Activated naive CD8-positive, alpha-beta T cell treated with anti-CD3 and anti-CD28 coated beads, Interleukin-2, amount 10 ng/mL, durations not matched to agents 7 days and 5 days (primary cell): ENCODE results near the gene MT1E. TPM values are rescaled to one million over a fixed set of nuclear protein-coding genes. Genes with fewer than 3 reads are reported as not detected.

Experiments used
- ATAC-seq: fragments of 150-1000 bp; cut with Tn5 transposase; one replicate; pipeline ENCODE4 v1.10.0; 2021; ENCODE audit warnings: low read depth, moderate library complexity
- POLR2A ChIA-PET: fragments of 350-600 bp; sonication (Branson Sonifier 250); formaldehyde crosslinking; loops from one replicate; lab custom pipeline; 2021; ENCODE audit warnings: antibody characterized with exemption; lab: Charles Lee
- DNase-seq: peaks from one replicate; pipeline ENCODE4 v3.0.0; 2021
- H3K27ac Mint-ChIP-seq: one replicate; pipeline ENCODE4 v1.8.0; 2022; ENCODE audit warnings: mild to moderate bottlenecking, mixed read lengths
- H3K27me3 Mint-ChIP-seq: one replicate; pipeline ENCODE4 v1.8.0; 2022; ENCODE audit warnings: mild to moderate bottlenecking, moderate library complexity, mixed read lengths
- H3K36me3 Mint-ChIP-seq: one replicate; pipeline ENCODE4 v1.8.0; 2021; ENCODE audit warnings: mild to moderate bottlenecking, mixed read lengths
- H3K4me1 Mint-ChIP-seq: one replicate; pipeline ENCODE4 v1.8.0; 2021; ENCODE audit warnings: mixed read lengths
- H3K4me3 Mint-ChIP-seq: one replicate; pipeline ENCODE4 v1.8.0; 2022; ENCODE audit warnings: mild to moderate bottlenecking, moderate library complexity, mixed read lengths
- H3K9me3 Mint-ChIP-seq: one replicate; pipeline ENCODE4 v1.8.0; 2021; ENCODE audit warnings: mixed read lengths
- total RNA-seq, 2 experiments: library from RNA; stranded (reverse); gene quantifications; one replicate each; pipeline ENCODE4 v1.2.3, GENCODE V29; 2021

MT1E gene
- total RNA-seq, 2 experiments from 2014 or later = 32.6 to 36.4 TPM

DNA sequence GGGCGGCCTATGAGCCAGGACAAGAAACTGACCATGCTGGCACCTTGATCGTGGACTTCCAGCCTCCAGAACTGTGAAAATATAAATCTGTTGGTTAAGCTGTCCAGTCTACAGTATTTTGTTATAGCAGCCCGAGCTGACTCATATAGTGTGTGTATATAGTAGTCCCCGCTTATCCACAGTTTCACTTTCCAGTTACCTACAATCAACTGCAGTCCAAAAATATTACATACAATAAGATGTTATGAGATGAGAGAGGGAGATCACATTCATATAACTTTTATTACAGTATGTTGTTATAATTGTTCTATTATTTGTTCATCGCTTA lies 31.3 kb upstream of the MT1E start:
- Mint-ChIP-seq H3K4me3 (no peak overlapping the region), H3K27ac (no peak overlapping the region), H3K4me1 (peaks cover 16% of the 10 kb centered on the region), H3K36me3 (no peaks in the 10 kb centered on the region), H3K9me3 (no peaks in the 10 kb centered on the region), H3K27me3 (peaks cover 24% of the 10 kb centered on the region)
- ATAC-seq = no peak
- POLR2A ChIA-PET = interaction anchor here (0.6 kb wide), 1 partner anchor 62 kb away, joined by 3 read pairs; no protein-coding TSS in a partner anchor
- no peak for DNase-seq

DNA sequence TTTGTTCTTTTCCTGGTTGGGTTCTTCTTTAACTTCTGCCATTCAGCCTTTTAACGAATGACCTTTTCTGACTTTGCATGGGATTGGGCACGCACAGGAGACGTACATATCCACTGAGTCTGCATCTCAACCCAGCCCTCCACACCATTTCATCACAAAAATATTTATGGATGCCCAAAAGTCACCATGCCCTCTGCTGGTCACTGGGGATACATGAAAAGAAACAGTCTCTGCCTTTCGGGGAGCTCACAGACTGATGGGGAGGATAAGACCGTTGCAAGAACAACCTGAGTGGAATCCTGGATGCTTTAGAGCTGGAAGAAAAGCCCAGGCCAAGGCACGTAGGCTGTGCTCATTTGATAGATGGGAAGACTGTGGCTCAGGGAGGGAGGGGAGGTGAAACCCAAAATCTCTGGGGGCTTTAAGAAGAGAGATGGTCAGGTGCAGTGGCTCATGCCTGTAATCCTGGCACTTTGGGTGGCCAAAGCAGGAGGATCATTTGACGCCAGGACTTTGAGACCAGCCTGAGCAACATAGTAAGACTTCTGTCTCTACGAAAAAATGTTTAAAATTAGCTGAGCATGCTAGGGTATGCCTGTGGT lies 25.1 kb upstream of the MT1E start:
- Mint-ChIP-seq H3K4me1 (peaks cover 19% of the 10 kb centered on the region), H3K27ac (no peak overlapping the region), H3K27me3 (peaks cover 12% of the 10 kb centered on the region), H3K4me3 (no peak overlapping the region), H3K9me3 (no peaks in the 10 kb centered on the region), H3K36me3 (no peaks in the 10 kb centered on the region)
- POLR2A ChIA-PET = interaction anchor here (0.6 to 1.0 kb wide), 3 partner anchors 25 to 102 kb away, joined by 3 to 4 read pairs (median 3); partner anchors contain the start of genes BBS2 and MT1E
- DNase-seq = no peak
- peak; percentile 61 for ATAC-seq

DNA sequence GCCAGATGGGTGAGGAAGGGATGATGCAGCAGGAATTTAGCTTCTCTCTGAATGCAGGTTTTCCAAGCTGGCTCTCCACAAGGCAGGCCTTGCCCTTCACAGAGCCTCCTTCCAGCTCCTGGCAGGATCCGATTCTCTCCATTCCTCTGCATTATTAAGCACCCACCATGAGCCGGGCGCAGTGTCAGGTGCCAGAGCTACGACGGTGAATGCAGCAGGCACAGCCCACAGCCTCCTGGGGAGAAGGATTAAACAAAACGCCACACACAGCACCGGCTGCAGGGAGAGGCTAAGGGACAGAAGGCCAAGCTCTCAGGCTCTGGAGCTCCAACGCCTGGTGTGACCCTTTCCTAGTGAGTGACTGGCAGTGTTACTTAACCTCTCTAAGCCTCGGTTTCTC lies 24.3 kb upstream of the MT1E start:
- H3K36me3 Mint-ChIP-seq = no peaks in the 10 kb centered on the region
- DNase-seq = no peak
- POLR2A ChIA-PET = no interaction called here
- no peak for ATAC-seq
- H3K9me3 Mint-ChIP-seq = no peaks in the 10 kb centered on the region
- H3K4me3 Mint-ChIP-seq = no peak overlapping the region
- H3K4me1 Mint-ChIP-seq = peaks cover 19% of the 10 kb centered on the region
- H3K27me3 Mint-ChIP-seq = peaks cover 10% of the 10 kb centered on the region
- no peak overlapping the region for H3K27ac Mint-ChIP-seq

DNA sequence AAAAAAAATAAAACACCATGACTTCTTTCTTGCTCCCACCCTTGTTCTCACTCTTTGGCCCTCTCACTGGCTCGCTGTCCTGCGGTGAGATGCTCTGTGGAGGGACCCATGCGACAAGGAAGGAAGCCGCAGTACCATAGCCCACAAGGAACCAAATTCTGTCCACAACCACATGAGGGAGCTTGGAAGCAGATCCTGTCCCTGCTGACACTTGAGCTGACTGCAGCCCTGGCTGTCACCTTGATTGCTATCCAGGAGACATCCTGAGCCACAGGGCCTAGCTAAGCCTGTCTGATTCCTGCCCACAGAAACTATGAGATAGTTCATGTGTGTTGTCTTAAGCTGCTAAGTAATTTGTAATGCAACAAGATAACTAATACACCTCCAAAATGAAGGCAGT lies 22.0 kb upstream of the MT1E start:
- H3K27ac Mint-ChIP-seq = no peak overlapping the region
- H3K4me3 Mint-ChIP-seq = no peak overlapping the region
- peak; percentile 6 for ATAC-seq
- H3K27me3 Mint-ChIP-seq = peaks cover 10% of the 10 kb centered on the region
- POLR2A ChIA-PET = interaction anchor here (0.6 to 1.2 kb wide), 3 partner anchors 14 to 126 kb away, joined by 3 read pairs; no protein-coding TSS in a partner anchor
- H3K36me3 Mint-ChIP-seq = no peaks in the 10 kb centered on the region
- H3K9me3 Mint-ChIP-seq = no peaks in the 10 kb centered on the region
- DNase-seq = no peak
- peaks cover 31% of the 10 kb centered on the region for H3K4me1 Mint-ChIP-seq

DNA sequence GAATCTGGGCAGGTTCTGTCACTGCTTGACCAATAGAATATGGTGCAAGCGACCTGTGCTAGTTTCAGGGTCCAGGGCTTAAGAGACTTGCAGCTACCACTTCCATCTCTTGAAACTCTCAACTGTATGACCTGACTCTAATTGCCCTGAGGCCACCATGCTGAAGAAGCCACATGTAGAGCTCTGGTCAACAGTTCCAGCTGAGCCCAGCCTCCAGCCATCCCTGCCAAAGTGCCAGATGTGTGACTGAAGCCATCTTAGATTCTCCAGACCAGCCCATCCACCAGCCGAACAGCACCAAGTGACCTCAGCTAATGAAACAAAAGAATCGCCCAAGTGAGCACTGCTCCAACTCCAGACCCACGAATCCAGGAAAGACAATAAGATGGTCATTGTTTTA lies 20.6 kb upstream of the MT1E start:
- Mint-ChIP-seq H3K9me3 (no peaks in the 10 kb centered on the region), H3K36me3 (no peaks in the 10 kb centered on the region), H3K27ac (no peak overlapping the region), H3K27me3 (peaks cover 10% of the 10 kb centered on the region), H3K4me1 (peaks cover 32% of the 10 kb centered on the region), H3K4me3 (no peak overlapping the region)
- POLR2A ChIA-PET = interaction anchor here (1.6 kb wide), 1 partner anchor 21 kb away, joined by 3 read pairs; the partner anchor contains the start of gene MT1E
- DNase-seq (no peak), ATAC-seq (no peak)

DNA sequence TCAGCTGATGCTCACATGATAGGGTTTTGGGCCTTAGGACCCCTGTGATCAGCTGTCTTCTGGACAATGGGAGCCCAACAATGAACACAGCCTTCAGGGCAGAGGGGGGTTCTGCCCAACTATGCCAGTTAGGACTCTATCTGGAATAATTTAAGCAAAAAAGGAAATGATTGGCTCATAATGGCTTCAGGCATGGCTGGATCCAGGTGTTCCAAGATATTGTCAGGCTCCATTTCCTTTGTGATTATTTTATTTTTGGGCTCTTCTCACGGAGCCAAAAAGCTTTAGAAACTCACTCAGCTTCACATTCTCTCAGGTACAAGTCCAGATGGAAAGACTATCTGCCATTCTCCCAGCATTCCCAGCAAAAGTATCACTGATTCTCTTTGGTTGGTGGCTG lies 20.1 kb upstream of the MT1E start:
- no peaks in the 10 kb centered on the region for H3K9me3 Mint-ChIP-seq
- DNase-seq (no peak), ATAC-seq (no peak)
- H3K4me3 Mint-ChIP-seq = no peak overlapping the region
- peaks cover 5% of the 10 kb centered on the region for H3K27me3 Mint-ChIP-seq
- POLR2A ChIA-PET = interaction anchor here (1.6 kb wide), 1 partner anchor 20 kb away, joined by 3 read pairs; the partner anchor contains the start of gene MT1E
- peak overlapping the region; percentile 7 for H3K27ac Mint-ChIP-seq
- H3K4me1 Mint-ChIP-seq = peaks cover 32% of the 10 kb centered on the region
- H3K36me3 Mint-ChIP-seq = no peaks in the 10 kb centered on the region

DNA sequence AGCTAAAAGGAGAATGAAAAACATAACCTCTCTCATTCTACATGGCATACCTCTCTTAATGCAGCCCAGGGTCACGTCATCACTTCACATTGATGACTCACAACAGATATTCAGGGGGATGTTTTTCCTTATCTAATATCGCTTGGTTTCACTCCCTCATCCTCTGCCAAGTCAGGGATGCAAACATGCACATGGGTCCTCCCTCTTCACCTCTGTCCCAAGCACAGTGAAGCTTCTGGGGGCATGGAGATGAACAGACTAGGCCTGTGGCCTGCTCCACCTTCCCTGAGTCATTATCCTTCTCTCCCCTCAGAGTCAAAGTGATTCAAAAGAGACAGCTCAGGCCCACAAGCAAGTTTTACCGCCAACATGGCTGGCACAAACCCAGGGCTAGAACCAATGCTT lies 19.5 kb upstream of the MT1E start:
- H3K4me3 Mint-ChIP-seq = no peak overlapping the region
- POLR2A ChIA-PET = interaction anchor here (1.4 kb wide), 1 partner anchor 77 kb away, joined by 3 read pairs; no protein-coding TSS in a partner anchor

DNA sequence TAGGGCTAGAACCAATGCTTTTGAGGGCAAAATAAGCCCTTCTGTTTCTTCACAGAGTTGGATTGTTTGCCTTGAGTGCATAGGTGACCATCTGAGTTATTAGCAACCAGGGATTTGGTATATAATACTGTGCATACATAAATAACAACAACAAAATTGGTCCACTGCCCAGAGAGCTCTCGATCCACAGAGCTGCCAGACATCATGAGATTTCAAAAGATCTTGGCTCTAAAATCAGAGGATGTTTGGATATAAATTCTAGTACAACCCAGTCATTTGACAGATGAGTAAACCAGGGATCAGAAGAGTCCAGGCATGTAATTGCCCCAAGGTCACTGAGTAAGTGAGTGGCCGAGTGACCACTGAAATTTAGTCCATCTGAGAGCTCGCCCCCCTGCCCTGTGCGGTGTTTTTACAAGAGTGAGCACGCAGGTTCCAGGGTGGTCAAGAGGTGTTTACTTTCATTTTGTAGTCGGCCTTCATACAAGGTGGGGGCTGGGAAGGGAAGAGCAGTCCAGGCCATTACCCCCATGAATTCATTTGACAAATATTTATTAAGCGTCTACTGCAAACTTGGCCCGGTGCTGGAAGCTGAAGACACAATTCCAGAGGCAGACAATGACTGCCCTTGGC lies 19.0 kb upstream of the MT1E start:
- no peak for ATAC-seq
- DNase-seq = no peak
- Mint-ChIP-seq H3K4me3 (peak overlapping the region; percentile 91), H3K27me3 (no peaks in the 10 kb centered on the region), H3K4me1 (peaks cover 42% of the 10 kb centered on the region), H3K27ac (peak overlapping the region; percentile 90), H3K9me3 (no peaks in the 10 kb centered on the region), H3K36me3 (no peaks in the 10 kb centered on the region)
- POLR2A ChIA-PET = interaction anchor here (0.8 to 2.0 kb wide), 5 partner anchors 11 to 102 kb away, joined by 3 to 6 read pairs (median 4); partner anchors contain the start of gene MT1E

More for the DNA sequence above, 19.5 kb upstream of the MT1E start:
- peak overlapping the region; percentile 18 for H3K27ac Mint-ChIP-seq
- H3K9me3 Mint-ChIP-seq = no peaks in the 10 kb centered on the region
- peaks cover 37% of the 10 kb centered on the region for H3K4me1 Mint-ChIP-seq
- no peak for DNase-seq
- H3K27me3 Mint-ChIP-seq = peaks cover under 1% of the 10 kb centered on the region
- H3K36me3 Mint-ChIP-seq = no peaks in the 10 kb centered on the region
- ATAC-seq = no peak

DNA sequence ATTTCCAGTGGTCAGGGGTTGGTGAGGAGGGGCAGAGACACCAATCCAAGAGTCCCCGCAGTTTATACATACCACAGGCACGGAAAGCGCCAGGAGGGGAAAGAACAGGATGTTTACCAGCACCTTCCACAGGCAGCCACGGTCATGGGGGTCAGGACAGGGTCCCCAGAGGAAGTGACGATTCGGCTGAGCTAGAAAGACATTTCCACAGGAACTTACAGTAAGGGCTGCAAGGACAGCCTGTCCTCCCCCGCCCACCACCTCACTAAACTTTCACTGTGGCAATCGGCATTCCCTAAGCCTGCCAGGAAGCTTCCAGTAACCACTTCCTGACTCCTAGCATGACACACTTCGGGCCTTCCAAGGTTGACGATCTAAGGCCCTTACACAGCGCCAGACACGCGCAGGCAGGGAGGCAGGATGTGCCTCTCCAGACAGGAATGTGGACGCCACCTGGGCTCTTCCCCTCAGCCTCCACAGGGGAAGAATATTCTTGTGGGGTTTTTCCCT lies 18.4 kb upstream of the MT1E start:
- Mint-ChIP-seq H3K4me3 (peak overlapping the region; percentile 91), H3K27me3 (no peaks in the 10 kb centered on the region), H3K36me3 (no peaks in the 10 kb centered on the region), H3K9me3 (no peaks in the 10 kb centered on the region), H3K4me1 (peaks cover 42% of the 10 kb centered on the region), H3K27ac (peak overlapping the region; percentile 90)
- no peak for DNase-seq
- ATAC-seq = no peak
- POLR2A ChIA-PET = interaction anchor here (0.8 to 2.0 kb wide), 6 partner anchors 11 to 156 kb away, joined by 3 to 6 read pairs (median 4); partner anchors contain the start of genes MT1E, NUDT21 and OGFOD1

DNA sequence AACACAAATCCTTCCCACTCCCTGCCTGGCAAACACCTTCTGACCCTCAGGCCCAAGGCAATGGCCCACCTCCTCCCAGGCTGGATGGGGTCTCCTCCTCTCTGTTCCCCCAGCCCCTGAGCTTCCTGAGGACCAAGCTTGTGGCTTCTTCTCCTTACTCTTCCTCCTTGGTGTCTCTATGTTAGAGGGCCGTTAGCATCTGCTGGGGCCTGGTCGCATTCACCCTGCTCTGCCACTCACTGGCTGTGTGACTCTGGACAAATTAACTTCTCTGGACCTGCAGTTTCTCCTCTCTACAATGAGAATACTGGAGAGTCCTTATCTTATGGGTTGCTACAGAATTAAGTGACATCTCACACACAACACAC lies 17.9 kb upstream of the MT1E start:
- Mint-ChIP-seq H3K36me3 (no peaks in the 10 kb centered on the region), H3K27ac (peak overlapping the region; percentile 90), H3K9me3 (no peaks in the 10 kb centered on the region), H3K4me1 (peaks cover 42% of the 10 kb centered on the region), H3K27me3 (no peaks in the 10 kb centered on the region), H3K4me3 (peak overlapping the region; percentile 91)
- ATAC-seq (no peak), DNase-seq (no peak)
- POLR2A ChIA-PET = interaction anchor here (0.5 to 2.0 kb wide), 7 partner anchors 10 to 1819 kb away, joined by 3 to 13 read pairs (median 5); partner anchors contain the start of genes HERPUD1, MT1E, NUDT21 and OGFOD1

DNA sequence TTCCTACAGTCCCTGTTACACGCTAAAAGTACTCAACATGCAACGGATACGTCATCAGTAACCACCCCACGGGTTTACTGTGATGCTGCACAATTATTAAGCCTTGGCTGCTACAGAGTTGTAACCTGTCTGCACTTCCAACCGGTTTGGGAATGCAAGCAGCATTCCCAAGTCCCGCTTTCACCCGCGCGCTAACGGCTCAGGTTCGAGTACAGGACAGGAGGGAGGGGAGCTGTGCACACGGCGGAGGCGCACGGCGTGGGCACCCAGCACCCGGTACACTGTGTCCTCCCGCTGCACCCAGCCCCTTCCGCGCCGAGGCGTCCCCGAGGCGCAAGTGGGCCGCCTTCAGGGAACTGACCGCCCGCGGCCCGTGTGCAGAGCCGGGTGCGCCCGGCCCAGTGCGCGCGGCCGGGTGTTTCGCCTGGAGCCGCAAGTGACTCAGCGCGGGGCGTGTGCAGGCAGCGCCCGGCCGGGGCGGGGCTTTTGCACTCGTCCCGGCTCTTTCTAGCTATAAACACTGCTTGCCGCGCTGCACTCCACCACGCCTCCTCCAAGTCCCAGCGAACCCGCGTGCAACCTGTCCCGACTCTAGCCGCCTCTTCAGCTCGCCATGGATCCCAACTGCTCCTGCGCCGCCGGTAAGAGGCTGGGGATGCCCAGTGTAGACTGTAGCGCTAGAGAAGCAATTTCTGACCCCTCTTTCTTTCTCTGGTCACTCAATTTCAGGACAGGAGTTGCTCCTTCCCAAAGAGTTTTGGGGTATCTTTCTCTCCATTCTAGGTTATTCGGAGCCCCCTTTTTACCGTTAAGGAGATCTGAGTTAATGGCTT lies 17.3 kb upstream of the MT1E start, which contains the start of gene MT2A:
Gene MT2A (plus strand): TSS at position 542 of the 833 bp plus-strand sequence. CDS start 72 bp downstream, at position 614.
- peaks cover 42% of the 10 kb centered on the region for H3K4me1 Mint-ChIP-seq
- ATAC-seq = peak; percentile 80
- peak; percentile 93 for DNase-seq
- H3K36me3 Mint-ChIP-seq = no peaks in the 10 kb centered on the region
- POLR2A ChIA-PET = interaction anchor here (0.5 to 2.3 kb wide), 15 partner anchors 10 to 1818 kb away, joined by 3 to 22 read pairs (median 4); partner anchors contain the start of genes HERPUD1, MT1E, MT1F and MT1G
- no peaks in the 10 kb centered on the region for H3K9me3 Mint-ChIP-seq
- H3K27me3 Mint-ChIP-seq = no peaks in the 10 kb centered on the region
- peak within 1 kb of the TSS; percentile 91 for H3K4me3 Mint-ChIP-seq
- H3K27ac Mint-ChIP-seq = peak within 1 kb of the TSS; percentile 90

DNA sequence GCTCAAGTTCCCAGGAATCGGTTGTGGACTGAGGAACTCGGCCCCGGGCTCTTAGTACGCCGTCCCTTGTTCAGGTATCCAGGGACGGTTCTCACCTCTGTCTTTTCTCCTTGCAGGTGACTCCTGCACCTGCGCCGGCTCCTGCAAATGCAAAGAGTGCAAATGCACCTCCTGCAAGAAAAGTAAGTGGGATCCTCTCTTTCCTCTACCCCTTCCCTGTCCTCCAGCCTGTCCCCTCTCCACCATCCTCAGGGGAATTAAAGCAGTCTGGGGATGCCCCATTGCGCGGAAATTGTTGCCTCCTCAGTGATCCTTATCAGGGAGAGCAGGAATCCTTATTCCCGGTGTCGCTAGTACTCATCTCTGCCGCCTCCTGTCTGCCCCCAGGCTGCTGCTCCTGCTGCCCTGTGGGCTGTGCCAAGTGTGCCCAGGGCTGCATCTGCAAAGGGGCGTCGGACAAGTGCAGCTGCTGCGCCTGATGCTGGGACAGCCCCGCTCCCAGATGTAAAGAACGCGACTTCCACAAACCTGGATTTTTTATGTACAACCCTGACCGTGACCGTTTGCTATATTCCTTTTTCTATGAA lies 16.6 kb upstream of the MT1E start:
- Mint-ChIP-seq H3K9me3 (no peaks in the 10 kb centered on the region), H3K36me3 (no peaks in the 10 kb centered on the region), H3K27ac (peak overlapping the region; percentile 82), H3K4me1 (peaks cover 37% of the 10 kb centered on the region), H3K27me3 (no peaks in the 10 kb centered on the region), H3K4me3 (peak overlapping the region; percentile 91)
- DNase-seq = peak; percentile 47
- POLR2A ChIA-PET = interaction anchor here (0.7 to 2.3 kb wide), 13 partner anchors 9 to 323 kb away, joined by 3 to 22 read pairs (median 4); partner anchors contain the start of genes HERPUD1, MT1E, MT1F and MT1G
- no peak for ATAC-seq
